T1000 (cell line): ENCODE measurements around the gene POU2AF2.

ENCODE experiments used
- DNase-seq: peaks from one replicate; lab custom pipeline; 2025; ENCODE audit warnings: mixed read lengths; lab: John Stamatoyannopoulos, UW

Gene POU2AF2

GRCh38 chr11:111330234-111330893 is 84.8 kb downstream of the POU2AF2 start:
- no peak for DNase-seq

- DNase-seq, result no peak
These were observed 86.4 kb downstream of the POU2AF2 start for GRCh38 chr11:111331711-111332479.

GRCh38 chr11:111334532-111335502 is 89.3 kb downstream of the POU2AF2 start:
- no peak for DNase-seq

- no peak for DNase-seq
These were observed 90.0 kb downstream of the POU2AF2 start for GRCh38 chr11:111335549-111335948.
